GM19463 (cell line): Measurements from ENCODE around the gene RAP1B.
"Not testable (repeated sequence)": the region's sequence is repeated elsewhere in the genome, so short reads cannot be mapped to it uniquely, and the experiment has no call there.

Source experiments
- ATAC-seq: cut with Tn5 transposase; IDR thresholded peaks from one replicate; pipeline ENCODE4 v1.9.1; 2021; ENCODE audit warnings: mild to moderate bottlenecking, moderate library complexity; ENCODE audit not compliant: unreplicated experiment

The RAP1B gene

DNA sequence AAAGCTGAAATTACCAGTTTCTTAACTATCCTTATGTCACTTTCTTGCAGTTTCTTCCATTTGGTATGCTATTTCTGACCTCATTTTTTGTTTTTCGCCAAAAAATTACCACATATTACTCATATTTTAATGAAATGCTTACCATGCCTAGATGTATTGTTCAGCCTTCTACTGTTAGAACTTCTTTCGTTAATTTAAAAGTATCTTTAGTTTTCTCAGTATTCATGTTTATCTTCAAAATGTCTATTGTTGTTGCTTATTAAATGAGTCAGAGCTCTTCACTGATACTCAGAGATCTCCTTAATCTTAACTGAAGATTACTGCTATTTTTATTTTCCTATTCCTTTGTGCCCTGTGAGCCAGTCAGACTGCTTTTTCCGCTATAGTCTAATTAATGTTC is 20.5 kb downstream of the RAP1B start:
- no peak for ATAC-seq

DNA sequence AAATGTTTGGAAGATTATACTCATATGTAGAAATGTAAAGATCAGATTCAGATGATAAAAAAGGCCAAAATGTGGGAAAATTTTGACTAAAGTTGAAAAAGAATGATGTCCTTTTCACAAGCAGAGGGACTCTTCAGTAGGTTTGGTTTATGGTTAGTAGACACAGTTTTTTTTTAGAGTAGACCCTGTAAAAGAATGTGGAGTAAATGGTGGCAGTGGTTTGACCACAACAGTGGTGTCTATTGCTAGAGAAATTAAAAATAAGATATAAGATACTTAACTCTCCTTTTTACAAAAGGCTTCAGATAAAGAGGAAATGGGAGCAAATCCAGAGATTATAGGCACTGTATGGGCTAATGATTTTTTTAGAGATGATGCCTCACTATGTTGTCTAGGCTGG is 21.8 kb downstream of the RAP1B start:
- ATAC-seq = no peak

DNA sequence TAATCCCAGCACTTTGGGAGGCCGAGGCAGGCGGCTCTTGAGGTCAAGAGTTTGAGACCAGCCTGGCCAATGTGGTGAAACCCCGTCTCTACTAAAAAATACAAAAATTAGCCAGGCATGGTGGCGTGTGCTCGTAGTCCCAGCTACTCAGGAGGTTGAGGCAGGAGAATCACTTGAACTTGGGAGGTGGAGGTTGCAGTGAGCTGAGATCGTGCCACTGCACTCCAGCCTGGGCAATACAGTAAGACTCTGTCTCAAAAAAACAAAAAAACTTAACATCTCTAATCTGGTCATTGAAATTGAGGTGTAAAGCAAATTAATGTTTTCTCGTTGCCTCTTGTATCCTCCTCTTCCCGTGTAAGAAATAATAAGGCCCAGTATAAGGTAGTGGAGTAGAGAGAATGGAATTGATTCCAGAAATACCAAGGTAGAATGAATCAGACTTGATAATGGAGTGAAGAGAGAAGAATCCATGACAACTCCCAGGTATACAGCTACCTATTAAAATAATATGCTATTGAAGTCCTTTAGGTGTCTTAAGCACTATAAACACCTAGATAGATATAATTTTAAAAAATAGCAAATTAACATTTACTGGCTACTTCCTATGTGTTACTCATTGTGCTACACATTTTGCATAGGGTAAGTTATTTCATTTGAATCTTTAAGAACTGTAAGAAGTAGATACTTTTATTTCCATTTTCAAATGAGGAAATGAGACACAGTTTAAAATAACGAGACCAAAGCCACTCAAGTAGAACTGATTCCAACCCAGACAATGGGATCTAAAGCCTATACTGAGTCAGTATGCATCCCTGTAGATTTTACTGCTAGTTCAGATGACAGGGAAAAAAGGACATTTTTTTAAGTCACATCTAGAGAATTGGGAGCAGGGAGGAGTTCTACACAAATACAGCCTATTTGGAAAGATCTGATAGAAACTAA is 23.2 kb downstream of the RAP1B start:
- ATAC-seq = no peak

DNA sequence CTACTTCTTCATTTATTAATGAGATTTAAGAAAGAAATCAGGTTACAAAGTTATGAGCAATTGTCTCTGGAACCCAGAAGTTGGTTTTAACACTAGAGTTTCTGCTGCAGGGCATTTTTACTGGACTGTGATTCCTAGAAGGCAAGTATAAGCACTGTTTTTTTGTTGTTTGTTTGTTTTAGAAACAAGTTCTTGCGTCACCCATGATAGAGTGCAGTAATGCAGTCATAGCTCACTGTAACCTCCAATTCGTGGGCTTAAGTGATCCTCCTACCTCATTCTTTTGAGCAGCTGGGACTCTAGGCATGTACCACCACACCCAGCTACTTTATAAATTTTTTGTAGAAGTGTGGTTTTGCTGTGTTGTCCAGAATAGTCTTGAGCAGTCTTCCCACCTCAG is 25.6 kb downstream of the RAP1B start:
- ATAC-seq = no peak

DNA sequence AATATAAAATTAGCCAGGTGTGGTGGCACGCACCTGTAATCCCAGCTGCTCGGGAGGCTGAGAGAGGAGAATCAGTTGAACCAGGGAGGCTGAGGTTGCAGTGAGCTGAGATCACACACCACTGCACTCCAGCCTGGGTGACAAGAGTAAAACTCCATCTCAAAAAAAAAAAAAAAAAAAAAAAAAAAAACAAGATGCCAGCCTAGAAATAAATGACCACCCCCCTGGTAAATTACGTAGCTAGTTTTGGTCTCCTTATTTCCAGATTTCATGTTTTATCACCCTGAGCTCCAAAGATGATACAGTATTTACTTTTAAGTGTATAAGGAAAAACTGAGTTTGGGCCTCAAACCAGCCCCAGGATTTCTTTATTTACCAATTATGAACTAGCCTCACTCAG is 26.7 kb downstream of the RAP1B start:
- not testable (repeated sequence) for ATAC-seq

DNA sequence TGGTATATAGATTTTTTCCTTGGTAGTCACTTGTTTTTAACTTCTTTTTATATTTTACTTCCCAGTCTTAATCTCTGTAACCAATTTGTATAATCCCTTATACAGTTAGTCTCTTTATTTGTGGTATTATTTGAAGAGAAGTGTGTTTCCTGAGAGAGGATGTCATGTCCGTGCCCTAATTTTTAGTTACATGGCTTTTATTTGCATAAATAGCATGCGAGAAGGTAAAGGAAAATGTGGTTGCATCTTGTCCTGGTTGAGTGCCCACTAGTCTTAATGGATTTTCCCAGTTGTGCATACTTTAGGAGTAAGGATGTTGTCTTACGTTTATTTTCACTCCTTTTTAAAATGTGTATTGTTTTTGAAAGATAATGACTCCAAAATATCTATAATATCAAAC is 27.5 kb downstream of the RAP1B start:
- no peak for ATAC-seq

DNA sequence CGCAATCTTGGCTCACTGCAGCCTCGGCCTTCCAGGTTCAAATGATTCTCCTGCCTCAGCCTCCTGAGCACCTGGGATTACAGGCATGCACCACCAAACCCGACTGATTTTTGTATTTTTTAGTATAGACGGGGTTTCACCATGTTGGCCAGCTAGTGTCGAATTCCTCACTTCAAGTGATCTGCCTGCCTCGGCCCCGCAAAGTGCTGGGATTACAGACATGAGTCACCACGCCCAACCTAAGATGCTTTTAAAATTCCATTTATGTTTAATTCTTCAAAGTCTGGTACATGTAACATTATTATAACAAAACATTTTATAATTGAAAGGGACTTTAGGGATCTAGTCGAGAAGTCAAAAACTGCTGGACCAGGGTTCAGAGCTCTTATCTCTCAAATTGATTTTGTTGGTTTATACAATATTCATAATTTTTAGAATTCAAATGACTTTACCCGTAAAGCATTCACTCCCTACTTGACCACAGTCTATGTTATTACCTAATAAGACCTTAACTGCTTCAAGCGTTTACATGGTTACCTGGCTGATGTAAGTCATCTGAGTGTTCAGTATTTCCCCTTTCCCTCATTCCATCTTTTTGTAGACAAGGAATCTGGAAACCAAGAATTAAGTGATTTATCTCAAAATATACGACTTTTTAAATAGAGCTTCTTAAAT is 28.2 kb downstream of the RAP1B start:
- ATAC-seq = no peak

DNA sequence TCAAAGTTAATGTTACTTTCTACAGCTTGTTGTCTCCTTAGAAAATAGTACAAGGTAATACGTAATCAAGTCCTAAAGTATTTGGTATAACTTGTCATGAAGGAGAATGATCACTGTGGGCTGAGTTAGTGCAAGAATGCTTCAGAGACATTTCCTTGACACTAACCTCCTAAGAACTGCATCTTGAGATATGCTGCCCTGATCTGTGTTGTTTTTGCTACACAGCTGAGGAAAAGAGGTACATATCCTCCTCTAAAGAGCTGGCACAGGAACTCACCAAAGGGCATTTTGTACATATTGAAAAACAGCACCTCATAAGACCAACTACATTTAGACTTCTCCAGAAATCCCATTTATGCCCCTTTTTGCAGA is 28.7 kb downstream of the RAP1B start:
- no peak for ATAC-seq

DNA sequence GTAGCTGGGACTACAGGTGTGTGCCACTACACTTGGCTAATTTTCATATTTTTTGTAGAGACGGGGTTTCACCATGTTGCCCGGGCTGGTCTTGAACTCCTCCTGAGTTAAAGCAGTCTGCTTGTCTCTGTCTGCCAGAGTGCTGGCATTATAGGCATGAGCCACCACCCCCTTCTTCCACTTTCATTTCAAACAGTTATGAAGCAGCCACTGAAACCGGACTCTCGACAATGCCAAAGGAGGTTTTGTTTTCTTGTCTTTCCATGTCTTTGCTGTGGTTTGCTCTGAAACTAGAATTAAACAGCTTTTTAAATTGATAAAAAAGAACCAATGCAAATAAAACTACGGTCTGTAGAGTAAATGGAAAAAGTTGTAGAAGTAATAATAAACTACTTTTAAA is 30.4 kb downstream of the RAP1B start:
- ATAC-seq = peak; percentile 91

DNA sequence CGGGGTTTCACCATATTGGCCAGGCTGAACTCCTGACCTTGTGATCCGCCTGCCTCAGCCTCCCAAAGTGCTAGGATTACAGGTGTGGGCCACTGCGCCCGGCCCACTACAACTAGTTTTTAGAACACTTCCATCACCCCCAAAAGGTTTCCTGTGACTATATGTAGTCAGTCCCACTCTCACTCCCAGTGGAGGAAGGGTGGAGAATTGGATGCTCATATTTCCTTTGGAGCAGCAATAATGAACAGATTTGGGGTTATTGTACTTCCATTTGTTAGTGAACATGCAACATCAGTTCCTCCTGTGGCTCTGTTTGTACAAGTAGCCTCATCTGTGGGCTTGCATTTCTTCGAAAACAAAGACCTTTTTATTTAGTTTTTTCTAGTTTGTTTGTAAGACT is 35.8 kb downstream of the RAP1B start:
- ATAC-seq = no peak

DNA sequence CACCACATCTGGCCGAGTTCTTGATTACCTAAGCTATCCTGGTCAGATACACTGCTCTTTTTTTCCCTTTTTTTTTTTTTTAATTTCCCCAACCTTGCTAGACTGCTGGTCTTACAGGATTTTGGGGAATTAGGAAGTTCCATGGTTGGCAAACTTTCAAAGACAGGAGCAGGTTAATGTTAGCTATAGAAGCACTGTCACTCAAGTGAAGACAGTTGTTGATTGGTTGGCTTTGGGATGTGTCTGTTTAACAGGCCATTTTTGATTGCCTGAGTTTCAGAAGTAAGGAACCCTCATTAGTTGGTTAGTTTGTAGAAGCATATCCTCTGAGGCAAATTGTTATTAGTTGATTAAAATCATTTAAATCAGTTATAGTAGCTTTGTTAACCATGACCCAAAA is 36.8 kb downstream of the RAP1B start:
- ATAC-seq = no peak

DNA sequence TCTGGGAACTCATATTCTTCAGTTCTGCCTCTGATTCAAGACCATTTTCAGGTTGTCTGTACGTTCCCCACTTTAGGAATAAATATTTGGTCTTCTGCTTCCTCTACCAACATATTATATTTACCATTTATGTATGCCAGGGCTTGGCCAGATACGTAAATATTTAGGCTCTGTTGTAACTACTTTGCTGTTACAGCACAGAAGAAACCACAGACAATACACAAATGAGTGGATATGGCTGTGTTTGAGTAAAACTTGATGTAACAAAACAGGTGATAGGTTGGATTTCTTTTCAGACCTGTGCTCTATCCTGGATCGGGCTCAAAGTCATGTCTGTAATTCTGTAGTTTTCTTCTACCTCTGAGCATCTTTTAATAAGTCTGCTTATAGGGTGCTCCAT is 37.5 kb downstream of the RAP1B start:
- ATAC-seq = no peak

DNA sequence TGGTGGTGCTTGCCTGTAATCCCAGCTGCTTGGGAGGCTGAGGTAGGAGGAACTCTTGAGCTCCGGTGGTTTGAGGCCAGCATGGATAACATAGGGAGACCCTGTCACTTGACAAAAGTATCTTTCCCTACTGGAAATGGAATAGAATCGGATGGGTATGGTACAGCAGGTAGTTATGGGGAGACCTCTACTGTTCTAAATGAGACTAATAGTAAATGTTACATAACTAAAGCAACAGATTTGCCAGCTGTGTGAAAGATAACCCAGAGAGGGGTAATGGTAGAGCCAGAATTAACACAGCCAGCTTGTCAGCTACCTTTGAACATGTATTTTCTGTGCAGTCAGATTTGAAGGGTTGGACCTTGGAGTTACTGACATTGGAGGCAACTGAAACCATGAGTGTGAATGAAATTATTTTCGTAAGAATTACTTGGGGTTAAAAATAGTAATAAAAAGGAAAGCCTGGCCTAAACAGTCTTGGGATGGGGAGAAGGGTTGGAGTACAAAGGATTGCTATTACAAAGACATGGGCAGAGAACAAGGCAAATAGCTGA is 54.4 kb downstream of the RAP1B start:
- no peak for ATAC-seq

DNA sequence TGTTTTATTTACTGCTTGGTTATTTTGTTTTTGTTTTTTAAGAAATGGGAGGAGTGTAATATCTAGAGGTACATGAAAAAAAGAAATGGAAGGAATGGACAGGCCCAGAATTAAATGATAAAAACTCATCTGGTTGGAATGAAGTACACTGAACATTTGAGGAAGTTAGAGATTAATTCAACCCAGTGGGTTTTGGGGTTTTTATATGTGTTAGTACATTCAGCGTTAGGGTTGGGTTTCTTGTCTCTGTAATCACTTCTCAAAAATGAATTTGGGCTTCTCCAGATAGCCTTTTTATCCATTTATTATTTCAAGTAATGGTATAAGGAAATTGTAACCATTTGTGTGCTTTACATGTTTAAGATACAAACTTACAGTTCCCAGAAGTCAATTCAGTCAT is 56.6 kb downstream of the RAP1B start:
- no peak for ATAC-seq

DNA sequence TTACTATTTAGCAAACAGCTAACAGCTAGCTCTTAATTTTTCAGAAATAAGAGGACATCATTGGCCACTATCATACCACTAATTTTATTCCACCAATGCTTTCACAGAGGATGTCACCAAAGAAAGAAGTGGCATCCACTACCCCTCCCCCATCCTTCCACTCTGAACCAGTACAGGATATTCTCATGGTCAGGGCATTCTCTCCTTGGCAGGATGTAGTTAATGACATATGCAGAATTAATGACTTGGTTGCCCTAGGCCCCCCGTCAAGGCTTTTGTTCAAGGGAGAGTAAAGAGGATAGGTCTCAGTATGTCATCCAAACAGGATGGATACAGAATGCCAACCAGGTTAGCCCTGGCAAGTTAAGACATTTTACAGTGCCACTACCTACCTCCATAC is 57.2 kb downstream of the RAP1B start:
- ATAC-seq = no peak

DNA sequence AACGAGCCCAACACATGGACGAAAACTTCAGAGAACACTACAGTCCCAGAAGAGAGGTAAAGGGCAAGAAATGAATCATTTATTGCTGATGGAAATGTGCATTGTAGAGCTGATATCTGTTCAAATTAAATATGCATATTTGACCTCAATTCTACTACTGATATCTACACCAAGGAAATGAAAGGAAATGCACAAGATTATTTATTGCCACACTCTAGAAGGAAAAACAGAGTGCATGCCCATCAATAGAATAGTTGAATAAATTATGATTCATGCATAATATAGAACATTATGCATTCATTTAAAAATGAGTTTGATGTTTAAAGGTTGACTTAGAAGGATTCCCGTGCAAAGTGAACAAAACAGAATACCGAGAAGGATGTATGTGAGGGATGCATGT is 60.5 kb downstream of the RAP1B start:
- no peak for ATAC-seq

DNA sequence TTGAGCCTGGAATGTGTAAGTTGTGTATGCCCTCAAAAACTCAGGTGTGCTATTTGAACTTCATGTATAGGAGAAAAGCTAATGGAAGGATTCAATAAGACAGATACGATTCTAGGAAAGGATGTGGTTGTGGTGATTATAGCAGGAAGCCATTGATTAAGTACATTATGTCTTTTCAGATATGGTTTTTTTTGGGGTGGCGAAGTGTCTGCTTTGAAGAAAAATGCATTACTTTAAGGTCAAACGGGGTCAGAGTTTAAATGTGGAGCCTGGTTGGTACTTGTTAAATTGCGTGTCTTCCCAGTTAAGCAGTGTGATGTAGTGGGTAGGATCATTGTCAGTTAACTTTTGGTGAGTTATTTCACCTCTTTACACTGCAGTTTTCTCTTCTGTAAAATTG is 63.1 kb downstream of the RAP1B start:
- no peak for ATAC-seq

DNA sequence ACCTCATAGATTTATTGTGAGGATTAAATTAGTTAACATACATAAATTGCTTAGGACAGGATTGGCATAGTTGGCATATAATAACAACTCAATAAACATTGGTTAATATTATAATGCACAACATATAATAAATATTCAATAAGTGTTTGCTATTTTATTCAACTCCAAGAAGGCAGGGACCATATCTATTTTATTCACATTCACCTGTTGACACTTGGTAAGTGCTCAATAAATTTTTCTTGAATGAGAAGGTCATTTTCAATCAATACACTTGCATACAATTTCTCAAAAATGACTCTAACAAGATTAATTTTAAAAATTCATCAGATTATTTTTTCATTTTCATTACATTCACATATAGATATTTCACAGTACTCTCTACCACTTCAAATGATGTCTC is 63.7 kb downstream of the RAP1B start:
- no peak for ATAC-seq

DNA sequence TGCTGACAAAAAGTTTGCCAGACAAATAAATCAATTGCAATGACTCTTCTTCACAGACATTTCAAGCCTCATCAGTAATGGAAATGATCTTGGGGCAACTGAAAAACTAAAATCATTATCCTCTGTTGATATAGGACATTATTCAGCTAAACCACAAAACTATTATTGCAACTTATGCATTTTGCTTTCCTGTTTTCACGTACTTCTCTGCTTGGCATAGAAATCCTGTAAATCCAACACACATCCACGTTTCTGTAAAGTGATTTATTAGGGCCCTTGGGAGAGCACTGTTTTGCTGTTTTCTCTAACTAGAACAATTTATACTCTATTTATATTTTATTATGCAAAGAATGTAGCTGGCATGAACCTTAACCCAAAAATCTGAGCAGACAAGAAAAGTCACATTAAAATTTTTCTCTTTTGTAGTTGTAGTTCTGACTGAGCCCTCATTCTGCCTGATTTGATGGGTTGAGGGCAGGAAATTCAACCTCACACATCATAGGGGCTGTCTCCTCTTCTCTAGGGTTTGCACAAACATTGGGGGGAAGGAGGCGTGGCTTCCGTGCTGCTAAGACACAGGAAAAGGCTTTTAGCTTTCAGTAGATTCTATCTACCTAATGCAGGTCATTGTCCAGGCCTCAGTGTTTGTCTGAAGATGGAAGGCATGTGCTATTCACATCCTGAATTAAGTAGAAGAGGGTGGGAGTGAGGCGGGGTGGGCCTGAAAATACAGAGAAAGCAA is 64.6 kb downstream of the RAP1B start:
- no peak for ATAC-seq

DNA sequence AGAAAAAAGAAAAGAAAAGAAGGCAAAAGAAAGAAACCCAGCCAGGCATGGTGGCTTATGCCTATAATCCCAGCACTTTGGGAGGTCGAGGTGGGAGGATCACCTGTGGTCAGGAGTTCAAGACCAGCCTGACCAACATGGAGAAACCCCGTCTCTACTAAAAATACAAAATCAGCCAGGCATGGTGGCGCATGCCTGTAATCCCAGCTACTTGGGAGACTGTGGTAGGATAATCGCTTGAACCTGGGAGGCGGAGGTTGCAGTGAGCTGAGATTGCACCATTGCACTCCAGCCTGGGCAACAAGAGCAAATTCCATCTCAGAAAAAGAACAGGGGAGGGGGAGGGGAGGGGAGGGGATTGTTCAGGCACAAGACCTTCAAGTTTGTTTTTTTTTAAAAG is 66.2 kb downstream of the RAP1B start:
- not testable (repeated sequence) for ATAC-seq

DNA sequence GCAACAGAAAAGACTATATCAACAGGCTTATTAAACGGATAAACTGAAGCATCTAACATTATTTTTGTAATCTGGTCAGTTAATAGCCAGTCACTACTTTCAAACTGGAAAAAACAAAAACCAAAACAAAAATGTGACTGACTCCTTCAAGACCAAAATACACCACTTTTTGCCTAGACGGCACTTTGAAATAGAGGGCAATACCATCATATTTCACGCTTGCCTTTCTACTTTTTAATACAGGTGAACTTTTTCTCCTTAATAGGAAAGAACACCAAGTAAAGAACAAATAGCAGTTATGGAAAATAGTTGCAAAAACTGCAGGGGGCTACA is 75.5 kb downstream of the RAP1B start:
- no peak for ATAC-seq
